ENCODE data around the gene PIP4P1.

Gene PIP4P1

DNA sequence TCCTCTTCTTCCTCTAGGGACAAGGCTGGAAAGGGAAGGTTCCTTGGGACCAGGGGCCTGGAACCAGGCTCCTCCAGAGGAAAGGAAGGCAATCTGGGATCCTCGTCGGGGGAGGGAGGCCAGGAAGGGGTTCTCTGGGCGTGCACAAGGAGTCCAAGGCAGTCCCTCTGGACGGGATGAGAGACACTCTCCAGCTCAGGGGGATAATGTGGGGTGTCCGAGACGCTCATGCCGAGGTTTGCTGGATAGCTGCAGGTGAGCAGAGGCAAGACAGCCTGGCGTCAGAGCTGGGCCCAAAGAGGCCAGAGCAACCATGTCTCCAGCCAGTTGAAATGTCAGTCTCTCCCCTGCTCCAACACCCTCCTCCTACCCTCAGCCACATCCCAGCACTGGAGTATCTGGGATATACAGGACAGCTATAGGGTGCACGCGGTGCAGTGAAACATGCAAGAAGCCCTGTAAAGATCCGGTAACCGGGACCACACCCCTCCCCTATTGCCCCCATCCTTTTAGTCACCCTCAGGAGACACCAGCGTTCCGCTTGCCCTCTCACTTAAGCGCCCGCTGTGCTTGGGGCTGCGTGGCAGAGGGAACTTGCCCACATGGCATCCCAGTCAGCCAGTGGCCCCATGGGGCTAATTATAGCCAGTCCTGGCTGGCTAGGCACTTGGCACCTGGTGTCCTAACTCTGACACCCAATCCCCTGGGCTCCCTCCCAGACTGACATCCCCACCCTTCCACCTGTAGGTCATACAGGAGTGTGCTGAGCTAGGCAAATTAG is 25.5 kb downstream of the PIP4P1 start, which contains the start of gene KLHL33:
Gene KLHL33 (minus strand): TSS at position 585 of the 781 bp plus-strand sequence. CDS start 355 bp downstream, at position 230.
- no peak for DNase-seq (ENCODE audit: low read depth)

DNA sequence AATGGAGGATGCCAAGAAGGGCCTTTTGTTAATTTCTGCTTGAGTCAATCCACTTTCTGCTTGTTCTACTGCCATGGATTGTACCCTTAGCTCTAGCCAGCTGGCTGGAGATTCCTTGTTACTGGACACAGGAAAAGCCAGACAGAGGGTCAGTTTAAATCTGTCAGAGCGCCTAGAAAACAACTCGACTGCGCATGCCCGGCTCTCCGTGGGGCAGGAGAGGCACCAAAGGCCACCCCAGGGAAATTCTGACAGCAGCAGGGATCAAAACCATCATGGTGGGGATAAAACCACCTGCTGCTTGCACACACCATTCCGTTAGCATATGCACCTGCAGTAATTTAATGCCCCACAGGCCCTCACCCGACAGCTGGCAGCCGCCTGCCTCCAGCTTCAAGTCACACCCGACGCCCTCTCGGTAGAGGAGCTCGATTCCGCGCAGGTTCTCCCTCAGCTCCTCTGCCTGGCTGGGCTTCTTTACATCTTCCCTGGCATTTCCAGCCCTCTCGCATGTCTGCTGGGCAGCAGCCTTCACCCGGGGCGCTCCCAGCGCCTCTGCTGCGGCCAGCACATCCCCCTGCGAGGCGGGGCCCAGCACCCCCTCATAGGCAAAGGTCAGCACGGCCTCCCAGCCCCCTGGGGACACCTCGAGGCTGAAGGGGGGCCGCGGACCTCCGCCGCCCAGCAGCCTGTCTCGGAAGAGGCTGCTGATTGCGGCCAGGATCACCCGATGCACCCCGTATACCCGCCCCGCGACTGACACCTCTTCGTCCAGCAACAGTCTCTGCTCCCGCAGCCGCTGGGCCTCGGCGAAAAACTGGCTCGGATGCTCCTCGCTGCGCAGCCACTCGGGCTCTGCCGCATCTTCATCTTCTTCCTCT is 26.3 kb downstream of the PIP4P1 start:
- no peak for DNase-seq (ENCODE audit: low read depth)

DNA sequence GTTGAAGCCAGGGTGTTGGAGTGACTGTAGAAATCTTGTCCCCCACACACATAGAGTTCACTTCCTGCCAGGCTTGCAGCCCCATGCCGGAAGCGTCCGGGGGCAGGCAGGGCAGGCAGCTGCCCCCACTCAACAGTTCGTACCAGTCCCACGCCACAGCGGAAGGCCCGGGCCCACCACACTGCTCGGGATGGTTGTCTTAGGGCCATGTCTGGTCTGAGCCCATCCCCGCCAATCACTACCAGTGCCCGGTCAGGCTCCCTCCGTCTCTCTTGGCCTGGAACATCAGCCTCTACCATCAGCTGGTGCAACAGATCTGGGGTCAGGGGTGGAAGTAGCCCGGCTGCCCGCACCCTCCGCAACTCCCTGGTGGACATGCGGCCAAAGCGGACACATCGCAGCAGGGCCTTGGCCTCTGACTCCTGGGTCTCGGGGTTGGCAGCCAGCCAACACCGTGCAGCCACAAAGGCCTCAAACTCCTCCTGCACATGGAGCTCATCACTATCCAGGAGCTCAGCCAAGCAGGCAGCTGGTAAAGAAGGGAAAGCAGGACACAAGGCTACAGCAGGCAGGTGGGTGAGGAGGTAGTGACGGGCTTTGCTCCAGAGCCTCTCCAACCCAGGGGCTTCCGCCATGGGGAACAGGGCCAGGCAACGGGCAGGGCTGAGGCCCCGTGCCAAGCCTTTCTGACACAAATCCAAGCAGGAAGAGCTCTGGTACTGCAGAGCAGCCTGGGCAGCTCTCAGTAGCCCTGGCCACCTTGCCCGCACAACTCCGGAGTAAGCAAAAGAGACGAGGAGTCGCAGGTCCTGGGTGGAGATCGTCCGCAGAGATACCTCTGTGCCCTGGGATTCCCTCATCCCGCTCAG is 31.2 kb downstream of the PIP4P1 start:
- DNase-seq (ENCODE audit: low read depth): no peak

DNA sequence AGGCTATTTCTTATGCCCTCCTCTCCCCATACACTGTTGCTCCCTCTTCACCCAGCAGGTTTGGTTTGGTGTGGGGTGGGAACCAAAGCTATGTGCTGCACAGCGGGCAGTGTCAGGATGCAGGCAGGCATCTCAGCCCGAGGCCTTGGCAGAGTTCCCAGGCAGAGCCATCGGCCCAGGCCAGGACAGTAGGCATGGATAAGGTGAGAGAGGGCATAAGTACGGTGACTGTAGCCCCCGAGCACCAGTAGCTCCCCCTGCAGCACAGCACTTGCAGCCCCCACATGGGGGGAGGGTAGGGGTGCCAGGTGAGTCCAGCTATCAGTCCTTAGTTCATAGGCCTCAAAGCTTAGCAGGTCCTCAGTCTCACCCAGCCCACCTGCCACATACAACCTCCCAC is 32.4 kb downstream of the PIP4P1 start:
- no peak for DNase-seq (ENCODE audit: low read depth)

DNA sequence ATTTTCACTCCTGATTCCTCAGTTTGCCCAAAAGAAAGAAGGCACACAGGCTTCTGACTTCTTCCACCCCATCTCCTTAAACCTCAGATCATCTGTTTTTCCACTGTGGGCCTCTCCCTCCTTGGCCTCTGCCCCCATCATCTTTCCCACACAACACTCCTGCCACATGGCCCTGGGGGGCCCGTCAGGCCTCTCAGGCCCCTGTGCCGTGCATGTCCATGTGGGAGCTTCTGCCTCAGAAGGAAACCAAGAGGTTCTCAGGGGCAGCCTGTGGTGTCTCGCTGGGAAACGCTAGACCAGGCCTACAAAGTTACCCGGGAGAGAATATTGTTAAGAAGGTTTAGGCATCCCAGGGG is 33.2 kb downstream of the PIP4P1 start:
- DNase-seq (ENCODE audit: low read depth): no peak

DNA sequence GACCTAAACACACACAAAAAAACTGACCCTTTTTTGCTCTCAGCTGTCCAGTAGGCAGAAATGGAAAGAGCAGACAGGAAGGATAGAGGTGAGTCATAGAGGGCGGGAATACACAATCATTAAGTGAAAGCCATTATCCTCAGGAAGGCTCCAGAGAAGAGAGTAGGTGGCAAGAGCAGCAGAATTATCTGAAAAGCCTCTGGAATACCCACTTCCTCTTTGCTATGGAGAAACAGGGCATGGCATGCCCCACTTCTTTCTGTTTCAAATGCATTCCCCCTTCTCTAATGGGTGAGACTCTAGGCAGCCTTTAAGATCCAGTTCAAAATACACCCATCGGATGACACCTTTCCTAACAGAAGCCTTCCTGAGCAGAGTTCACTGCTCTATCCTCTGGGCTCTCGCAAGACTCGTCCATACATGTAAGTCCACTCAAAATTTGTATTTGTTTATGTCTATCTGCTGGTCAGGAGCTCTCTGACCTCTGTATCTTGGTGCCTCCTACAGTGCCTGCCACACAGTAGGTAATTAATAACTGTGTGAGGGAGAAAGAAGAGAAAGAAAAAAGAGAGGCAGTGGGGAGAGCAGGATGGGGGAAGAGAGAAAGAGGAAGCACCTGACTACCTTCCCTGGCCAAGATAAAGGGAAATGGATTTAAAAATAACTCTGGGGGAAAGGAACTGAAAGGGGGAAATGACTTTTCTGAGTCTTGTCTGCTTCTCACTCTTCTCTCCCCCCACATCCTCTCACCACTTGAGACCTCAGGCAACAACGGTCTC is 33.8 kb downstream of the PIP4P1 start:
- DNase-seq (ENCODE audit: low read depth): no peak

DNA sequence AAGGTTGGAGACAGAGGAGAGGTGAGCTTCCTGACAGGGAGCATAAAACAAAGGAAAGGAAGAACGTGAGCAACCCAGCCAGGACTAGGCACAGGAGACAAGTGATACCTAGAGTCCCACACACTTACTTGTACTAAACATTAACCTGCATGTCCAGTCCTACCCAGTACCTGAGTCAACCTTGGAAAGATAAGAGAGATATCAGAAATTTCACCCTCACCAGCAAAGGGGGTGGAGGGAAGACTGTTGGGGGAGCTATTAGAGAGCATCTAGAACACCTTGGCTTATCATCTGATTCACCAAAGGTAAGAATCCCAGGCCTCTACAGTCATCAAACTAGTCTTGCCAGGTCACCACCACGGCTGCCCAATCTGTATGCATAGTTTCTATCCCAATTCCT is 36.4 kb downstream of the PIP4P1 start:
- DNase-seq (ENCODE audit: low read depth): no peak

DNA sequence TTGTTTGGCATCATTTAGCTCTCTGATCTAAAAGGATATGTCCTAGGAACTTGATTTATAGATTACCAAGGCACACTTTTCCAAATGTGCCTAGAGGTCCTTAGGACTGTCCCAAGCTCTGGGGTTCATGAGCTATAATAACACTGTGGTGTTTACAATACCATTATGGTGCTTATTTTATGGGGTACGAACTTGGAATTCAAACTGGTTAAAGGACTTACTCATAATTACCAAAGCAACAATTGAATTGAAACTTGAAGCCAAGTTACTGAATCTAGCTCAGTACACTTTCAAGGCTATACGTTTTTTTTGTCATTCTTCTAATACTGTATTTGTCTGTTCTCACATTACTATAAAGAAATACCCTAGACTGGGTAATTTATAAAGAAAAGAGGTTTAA is 38.3 kb downstream of the PIP4P1 start:
- DNase-seq (ENCODE audit: low read depth): no peak

DNA sequence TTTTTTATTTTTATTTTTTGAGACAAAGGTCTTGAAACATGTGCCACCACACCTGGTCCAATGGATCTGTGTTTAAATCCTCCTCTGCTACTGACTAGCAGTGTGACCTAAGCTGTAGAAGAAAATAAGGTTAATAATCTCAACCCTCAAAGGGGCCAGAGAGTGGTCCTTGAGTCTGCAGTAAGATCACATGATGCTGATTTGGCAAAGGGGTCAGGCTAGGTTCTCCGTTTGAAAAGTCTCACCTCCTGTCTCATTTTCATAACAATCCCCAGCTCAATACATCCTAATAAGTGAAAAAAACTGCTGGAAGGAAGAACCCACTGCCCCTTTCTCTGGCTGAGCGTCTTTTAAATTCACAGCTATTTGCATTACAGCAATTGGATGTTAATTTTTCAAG is 40.0 kb downstream of the PIP4P1 start:
- no peak for DNase-seq (ENCODE audit: low read depth)

DNA sequence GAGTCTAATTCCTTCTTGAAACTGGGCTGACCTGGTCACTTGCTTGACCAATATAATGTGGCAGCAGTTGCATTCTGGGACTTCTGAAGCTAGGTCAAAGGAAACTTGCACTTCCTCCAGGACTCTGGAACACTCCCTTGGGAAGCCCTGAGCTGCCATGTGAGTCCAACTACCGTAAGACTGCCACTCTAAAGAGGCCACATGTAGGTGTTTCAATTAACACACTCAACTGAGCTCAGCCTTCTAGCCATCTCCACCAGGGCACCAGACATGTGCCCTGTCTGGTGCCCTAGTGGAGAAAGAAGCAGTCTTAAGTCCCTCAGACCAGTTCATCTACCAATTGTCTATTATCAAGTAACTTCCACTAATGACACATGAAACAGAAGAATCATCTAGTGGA is 41.8 kb downstream of the PIP4P1 start:
- no peak for DNase-seq (ENCODE audit: low read depth)

DNA sequence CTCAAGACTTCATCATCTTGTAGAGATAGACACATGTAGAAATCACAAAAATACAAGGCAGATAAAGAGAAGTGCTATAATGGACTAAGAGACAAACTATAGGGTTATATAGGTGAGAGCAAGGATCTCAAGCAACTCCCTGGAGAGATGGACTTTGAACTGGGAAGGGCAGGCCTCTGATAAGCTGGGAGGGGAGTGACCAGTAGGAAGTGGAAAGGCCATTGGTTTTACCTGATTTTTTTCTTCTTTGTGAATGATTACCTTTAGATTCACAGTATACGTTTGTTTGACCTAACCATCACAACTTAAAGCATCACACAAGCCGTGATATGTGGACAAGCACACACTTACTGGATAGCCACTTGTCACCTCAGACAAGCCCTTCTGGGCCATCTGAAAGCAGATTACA is 42.7 kb downstream of the PIP4P1 start:
- no peak for DNase-seq (ENCODE audit: low read depth)

DNA sequence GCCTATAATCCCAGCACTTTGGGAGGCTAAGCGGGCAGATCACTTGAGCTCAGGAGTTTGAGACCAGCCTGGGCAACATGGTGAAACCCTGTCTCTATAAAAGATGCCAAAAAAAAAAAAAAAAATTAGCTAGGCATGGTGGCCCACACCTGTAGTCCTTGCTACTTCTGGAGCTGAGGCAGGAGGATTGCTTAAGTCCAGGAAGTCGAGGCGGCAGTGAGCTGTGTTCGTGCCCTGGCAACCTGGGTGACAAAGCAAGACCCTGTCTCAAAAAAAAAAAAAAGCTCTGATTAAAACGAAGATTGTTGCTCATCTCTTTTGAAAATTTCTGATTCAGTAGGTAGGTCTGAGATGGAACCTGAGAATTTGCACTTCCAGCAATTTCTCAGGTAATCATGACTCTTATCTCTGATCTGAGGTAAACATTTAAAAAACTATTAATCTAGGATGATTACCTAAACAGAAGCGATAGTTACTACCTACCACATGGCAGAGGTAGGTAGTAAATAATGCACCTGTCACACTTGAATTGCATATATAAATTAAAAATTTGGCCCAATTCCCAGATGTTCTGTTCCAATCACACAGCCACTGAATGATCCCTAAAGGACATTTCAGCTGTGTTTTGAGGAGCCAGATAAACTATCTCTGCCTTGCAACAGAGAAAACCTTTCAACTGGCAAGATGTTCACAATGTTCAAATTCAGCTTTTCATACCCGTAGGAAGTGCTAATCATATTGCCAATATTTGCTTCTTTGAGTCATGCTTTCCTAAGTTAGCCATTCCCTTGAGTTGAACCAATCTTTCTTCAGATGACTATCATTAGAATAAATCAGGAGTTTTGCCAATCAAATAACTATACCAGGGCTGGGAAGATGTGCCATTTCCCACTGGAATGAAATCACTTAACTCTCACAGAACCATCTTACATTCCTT is 43.7 kb downstream of the PIP4P1 start:
- DNase-seq (ENCODE audit: low read depth): no peak

DNA sequence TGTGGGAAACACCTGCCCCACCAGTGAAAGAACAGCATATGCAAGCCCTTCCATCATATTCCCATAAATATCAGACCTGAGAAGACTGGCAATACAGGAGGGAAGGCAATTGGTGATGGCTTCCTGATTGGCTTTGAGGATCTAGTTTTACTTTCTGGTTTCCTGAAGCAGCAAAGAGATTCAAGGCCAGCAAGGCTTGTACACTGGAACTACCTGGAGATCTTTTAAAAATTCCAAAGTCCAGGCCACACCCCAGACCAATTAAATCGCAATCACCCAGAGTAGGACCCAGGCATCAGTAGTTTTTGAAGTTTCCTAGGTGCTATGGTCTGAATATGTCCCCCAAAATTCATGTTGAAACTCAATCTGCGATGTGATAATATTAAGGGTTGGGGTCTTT is 45.0 kb downstream of the PIP4P1 start:
- no peak for DNase-seq (ENCODE audit: low read depth)

DNA sequence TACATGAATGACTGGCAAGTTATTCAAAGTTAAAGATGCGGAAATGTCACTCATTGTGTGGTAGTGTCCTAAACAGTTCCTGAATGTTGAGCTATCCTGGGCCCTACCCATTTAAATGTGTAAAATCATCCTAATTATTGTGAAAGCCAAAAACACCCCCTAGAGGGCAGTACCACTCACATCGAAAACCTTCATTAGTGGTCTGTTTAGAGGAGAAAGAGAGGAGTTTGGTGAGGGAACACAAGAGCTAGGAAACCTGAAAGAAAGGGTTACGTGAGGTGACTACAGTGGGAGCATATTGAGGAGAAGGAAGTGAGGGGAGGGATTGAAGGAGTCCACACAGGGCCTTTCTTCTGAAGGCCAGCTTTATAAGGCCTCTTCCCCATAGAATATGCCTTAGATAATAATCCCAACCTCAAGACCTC is 45.4 kb downstream of the PIP4P1 start:
- DNase-seq (ENCODE audit: low read depth): peak; percentile 21

DNA sequence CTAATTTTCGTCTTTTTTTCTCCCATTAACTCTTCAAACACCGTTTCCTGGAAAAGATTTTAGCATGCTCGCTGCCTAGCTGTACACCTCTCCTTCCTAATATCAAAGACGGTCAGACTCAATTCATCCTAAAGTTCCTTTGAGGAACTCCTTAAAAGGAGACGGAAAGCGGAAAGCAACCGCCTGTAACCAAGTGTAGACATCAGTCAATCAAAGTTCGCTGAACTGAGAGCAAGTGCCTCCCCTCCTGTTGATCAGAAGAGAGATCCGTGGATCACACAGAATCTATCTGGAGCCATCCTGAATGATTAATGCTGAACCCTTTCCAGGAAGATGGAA is 47.5 kb downstream of the PIP4P1 start:
- no peak for DNase-seq (ENCODE audit: low read depth)

DNA sequence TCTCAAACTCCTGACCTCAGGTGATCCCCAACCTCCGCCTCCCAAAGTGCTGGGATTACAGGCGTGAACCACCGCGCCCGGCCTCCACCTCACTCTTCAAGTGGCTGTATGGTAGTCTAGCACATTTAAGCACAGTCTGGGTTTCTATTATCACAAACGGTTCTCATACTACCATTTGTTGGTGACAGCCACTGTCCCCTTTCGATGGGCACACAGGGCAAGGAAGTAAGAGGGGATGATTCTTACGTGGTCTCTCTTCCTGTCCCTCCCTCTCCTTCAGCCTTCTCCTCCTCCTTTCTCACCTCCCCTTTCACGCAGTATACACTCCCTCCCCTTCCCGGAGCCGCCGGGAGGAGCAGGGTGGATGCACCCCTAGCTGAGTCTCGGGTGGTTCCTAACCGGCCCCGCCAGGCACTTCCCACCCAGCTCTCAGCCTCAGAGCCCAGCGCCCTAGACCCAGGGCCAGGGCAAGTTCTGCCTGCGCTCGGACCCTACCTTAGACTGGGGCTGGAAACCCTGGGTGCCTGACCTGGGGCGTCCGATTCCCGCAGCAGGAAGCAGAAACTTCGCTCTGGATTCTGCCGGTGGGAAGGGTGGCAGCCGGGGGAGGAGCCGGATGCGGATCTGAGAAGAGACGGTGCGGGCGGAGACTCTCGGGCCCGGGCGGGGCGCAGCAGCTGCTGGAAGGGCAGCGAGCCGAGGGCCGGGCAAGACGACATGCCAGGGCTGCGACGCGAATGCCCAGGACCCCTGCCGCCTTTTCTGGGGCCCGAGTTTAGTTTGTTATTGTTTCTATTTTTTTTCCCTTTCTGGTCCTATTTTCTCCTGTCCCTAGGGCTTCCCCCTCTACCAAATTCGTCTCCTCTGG is 48.1 kb downstream of the PIP4P1 start, which contains the start of gene TEP1:
Gene TEP1 (minus strand): TSS at position 626 of the 868 bp plus-strand sequence. CDS start 5,062 bp downstream, outside the sequence.
- peak; percentile 63 for DNase-seq (ENCODE audit: low read depth)

DNA sequence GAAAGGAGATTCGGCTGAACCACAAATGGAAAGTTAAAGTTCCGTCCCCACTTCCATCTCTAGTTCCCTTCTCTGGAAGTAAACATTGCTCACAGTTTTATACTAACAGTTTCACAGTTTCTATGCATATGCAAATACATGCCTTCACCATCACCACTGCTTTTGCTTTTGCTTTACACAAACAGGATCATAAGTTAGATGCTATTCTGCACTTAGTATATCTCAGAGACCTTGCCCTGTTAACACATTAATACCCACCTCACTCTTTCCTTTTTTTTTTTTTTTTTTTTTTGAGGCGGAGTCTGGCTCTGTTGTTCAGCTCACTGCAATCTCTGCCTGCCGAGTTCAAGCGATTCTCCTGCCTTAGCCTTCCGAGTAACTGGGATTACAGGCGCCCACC is 48.8 kb downstream of the PIP4P1 start:
- DNase-seq (ENCODE audit: low read depth): no peak

DNA sequence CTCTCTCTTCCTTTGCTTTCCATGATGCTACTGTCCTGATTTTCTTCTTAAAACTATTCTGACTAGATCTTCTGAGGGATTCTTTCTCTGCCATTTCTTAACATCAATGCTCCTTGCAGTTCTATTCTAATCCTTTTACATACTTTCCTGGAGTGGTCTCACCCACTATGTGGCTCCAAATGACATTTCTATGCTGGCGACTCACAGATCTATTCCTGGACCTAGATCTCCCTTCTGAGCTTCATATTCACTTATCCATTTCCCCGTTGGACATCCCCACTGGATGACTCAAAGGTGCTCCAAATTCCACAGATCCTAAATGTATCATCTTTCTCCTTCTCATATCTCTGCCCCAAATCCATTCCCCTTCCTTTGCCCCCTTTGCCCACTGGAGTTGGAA is 52.0 kb downstream of the PIP4P1 start:
- DNase-seq (ENCODE audit: low read depth): no peak
